K562 (cell line): Measurements from ENCODE around the gene EML2. TPM values are rescaled to one million over a fixed set of nuclear protein-coding genes. Genes with fewer than 3 reads are reported as not detected.

Experiments
- ATAC-seq: fragments of 200-7000 bp; cut with Tn5 transposase; 3 replicates; pipeline ENCODE4 v1.9.1; 2020; ENCODE audit warnings: moderate library complexity
- BruUV-seq: library from RNA; stranded (reverse); fragments of 400-500 nt; replicated peaks from 2 replicates; lab custom pipeline; 2021; lab: Mats Ljungman, UMichigan
- CTCF ChIA-PET: fragments of 300-600 bp; formaldehyde crosslinking; extraction: SDS; loops from one replicate; lab custom pipeline; 2021; ENCODE audit warnings: low intra/inter-chr PET ratio; lab: Yijun Ruan, JAX
- POLR2A ChIA-PET: fragments of 300-600, 350-650 bp; sonication (Branson Sonifier 250); formaldehyde crosslinking; extraction: SDS; loops from one replicate; lab custom pipeline; 2021; ENCODE audit warnings: antibody characterized with exemption, inconsistent platforms; lab: Yijun Ruan, JAX
- DNase-seq, 4 experiments: peaks; one replicate each; pipeline versions ENCODE4 v3.0.0 to v3.0.0-alpha.2; 2011 to 2018; ENCODE audit warnings: low spot score in 3 of 4, mixed read lengths in 3 of 4; ENCODE audit errors: extremely low read depth in 1 of 4
- FAIRE-seq: peaks from 2 replicates; lab custom pipeline; 2011; peaks lifted over from hg19 to GRCh38; lab: Jason Lieb, UNC
- H2AFZ ChIP-seq: 2 replicates; pipeline ENCODE4 v1.6.0; 2011; ENCODE audit warnings: low read depth, low read length, control low read depth, inconsistent platforms
- H3K27ac ChIP-seq: fragments of 200-600 bp; 3 replicates; pipeline ENCODE4 v1.8.0; 2011; ENCODE audit warnings: low read depth, mild to moderate bottlenecking, control low read depth, inconsistent platforms, low read length, moderate library complexity, mixed read lengths; ENCODE audit errors: extremely low read depth
- H3K27me3 ChIP-seq, 2 experiments: fragments of 300-600 bp in 1 of 2; 2 replicates in 1 of 2; 3 replicates in 1 of 2; pipeline versions ENCODE4 v1.6.0 to v1.8.0; 2011; ENCODE audit warnings: inconsistent platforms in 2 of 2, low read length in 2 of 2, mild to moderate bottlenecking in 1 of 2, mixed read lengths in 1 of 2, moderate library complexity in 1 of 2; ENCODE audit not compliant: control insufficient read depth in 2 of 2, insufficient read depth in 2 of 2
- H3K36me3 ChIP-seq: fragments of 300-600 bp; 3 replicates; pipeline ENCODE4 v1.8.0; 2011; ENCODE audit warnings: mild to moderate bottlenecking, low read length, inconsistent platforms; ENCODE audit not compliant: control insufficient read depth, insufficient read depth
- H3K4me1 ChIP-seq, 2 experiments: fragments of 200-600 bp in 1 of 2; replicated peaks in 1 of 2; 2 replicates in 1 of 2; 3 replicates in 1 of 2; pipeline versions ENCODE4 v1.5.1 to v1.8.0; 2011; ENCODE audit warnings: inconsistent platforms in 2 of 2, low read length in 2 of 2, mild to moderate bottlenecking in 1 of 2, mixed read lengths in 1 of 2, moderate library complexity in 1 of 2; ENCODE audit not compliant: control insufficient read depth in 2 of 2, insufficient read depth in 2 of 2
- H3K4me2 ChIP-seq: 2 replicates; pipeline ENCODE4 v1.6.1; 2011; ENCODE audit warnings: low read length, control low read depth, inconsistent platforms, mixed read lengths; ENCODE audit not compliant: insufficient read depth
- H3K4me3 ChIP-seq: fragments of 200-600 bp; sonication (generic), shearing (Covaris generic); 2 replicates; pipeline ENCODE4 v1.5.1; 2016; ENCODE audit warnings: control low read depth, inconsistent platforms
- H3K79me2 ChIP-seq: fragments of 200-600 bp; 3 replicates; pipeline ENCODE4 v1.8.0; 2011; ENCODE audit warnings: low read length, inconsistent platforms; ENCODE audit not compliant: control insufficient read depth, insufficient read depth
- H3K9ac ChIP-seq, 2 experiments: 2 replicates each; pipeline versions ENCODE4 v1.6.0 to v1.6.1; 2011; ENCODE audit warnings: low read depth in 2 of 2, low read length in 2 of 2, control low read depth in 1 of 2, inconsistent platforms in 1 of 2, mild to moderate bottlenecking in 1 of 2, mixed read lengths in 1 of 2; ENCODE audit not compliant: insufficient read depth in 1 of 2
- H3K9me1 ChIP-seq: one replicate; pipeline ENCODE4 v1.6.0; 2011; ENCODE audit warnings: inconsistent platforms, mild to moderate bottlenecking, low read length, moderate library complexity; ENCODE audit not compliant: control insufficient read depth, insufficient read depth
- H3K9me3 ChIP-seq: replicated peaks from 2 replicates; pipeline ENCODE4 v1.5.1; 2011; ENCODE audit warnings: low read depth, low read length, inconsistent platforms; ENCODE audit not compliant: control insufficient read depth, insufficient read depth
- H4K20me1 ChIP-seq: replicated peaks from 2 replicates; pipeline ENCODE4 v1.6.1; 2011; ENCODE audit warnings: low read length, inconsistent platforms, mixed read lengths; ENCODE audit not compliant: control insufficient read depth, insufficient read depth
- CHD1 ChIP-seq: fragments of 200-600 bp; sonication (generic); IDR thresholded peaks from one replicate; pipeline ENCODE4 v1.6.1; 2012; ENCODE audit warnings: mild to moderate bottlenecking, moderate library complexity, low read length, inconsistent platforms
- E2F8 ChIP-seq: fragments of 450-650 bp; IDR thresholded peaks from 2 replicates; pipeline ENCODE4 v1.7.1; 2018; ENCODE audit warnings: mild to moderate bottlenecking, low read depth; ENCODE audit not compliant: partially characterized antibody
- KAT7 ChIP-seq: sonication (generic); formaldehyde crosslinking; IDR thresholded peaks from 2 replicates; pipeline ENCODE4 v1.8.0; 2022; ENCODE audit warnings: missing genetic modification reagents, mild to moderate bottlenecking, borderline replicate concordance
- KDM1A ChIP-seq, 2 experiments: fragments of 450-650 bp; IDR thresholded peaks; 2 replicates each; pipeline ENCODE4 v1.6.1; 2016; ENCODE audit warnings: mild to moderate bottlenecking in 2 of 2
- KHSRP ChIP-seq: fragments of 450-650 bp; IDR thresholded peaks from 2 replicates; pipeline ENCODE4 v1.6.1; 2017
- L3MBTL2 ChIP-seq: fragments of 450-650 bp; IDR thresholded peaks from 2 replicates; pipeline ENCODE4 v1.6.1; 2016; ENCODE audit warnings: mild to moderate bottlenecking, moderate library complexity
- RAD51 ChIP-seq: fragments of 450-650 bp; IDR thresholded peaks from 2 replicates; pipeline ENCODE4 v1.7.1; 2016; ENCODE audit warnings: low read depth, mild to moderate bottlenecking, borderline replicate concordance
- THRA ChIP-seq: fragments of 450-650 bp; IDR thresholded peaks from 2 replicates; pipeline ENCODE4 v1.6.1; 2017; ENCODE audit warnings: mild to moderate bottlenecking, moderate library complexity
- U2AF1 ChIP-seq: fragments of 200-400 bp; formaldehyde crosslinking; optimal IDR thresholded peaks from 2 replicates; pipeline ENCODE3; 2017; ENCODE audit warnings: mild to moderate bottlenecking, low read depth, low read length, moderate library complexity
- YBX1 ChIP-seq: fragments of 450-650 bp; IDR thresholded peaks from 2 replicates; pipeline ENCODE4 v1.7.1; 2016; ENCODE audit warnings: mild to moderate bottlenecking
- WGBS: fragments of 100-300 bp; shearing (Covaris generic); methylation state at CpG from one replicate; pipeline ENCODE4 v1.1.6; 2016; ENCODE audit warnings: low coverage, mixed read lengths; ENCODE audit not compliant: insufficient coverage; ENCODE audit errors: missing lambda C conversion rate; 5-methylcytosine and 5-hydroxymethylcytosine counted together
- in situ Hi-C: fragments of 300-500 bp; cut with MboI; formaldehyde crosslinking; loops from 4 replicates; pipeline ENCODE4 v1.15.0; 2018; ENCODE audit warnings: inconsistent platforms, mixed read lengths
- intact Hi-C: fragments of 100-400 bp; cut with micrococcal nuclease; formaldehyde crosslinking; loops from 2 replicates; pipeline ENCODE4 v1.14.2; 2022
- polyA plus RNA-seq, 8 experiments: library from polyadenylated mRNA; depleted of rRNA in 4 of 8; stranded (reverse) in 5 of 8; unstranded in 3 of 8; fragments of >200 nt; fragmentation: Nextera tagmentation in 2 of 8; fragmentation: Illumina TruSeq in 1 of 8; extraction: Ambion mirVana in 2 of 8; extraction: Trizol in 1 of 8; gene quantifications; 2 replicates each; pipeline versions ENCODE4 v1.2.1 to v1.2.3, GENCODE V29; 2011 to 2014; ENCODE audit warnings: inconsistent platforms in 1 of 8, missing spikeins in 1 of 8
- total RNA-seq, 7 experiments: library from RNA; depleted of rRNA in 6 of 7; stranded (reverse); fragments of >200 nt in 6 of 7; fragmentation: Illumina TruSeq in 2 of 7; extraction: Trizol in 2 of 7; gene quantifications; 2 replicates each; pipeline versions ENCODE4 v1.2.1 to v1.2.3, GENCODE V29; 2011 to 2021; ENCODE audit warnings: low replicate concordance in 1 of 7

The EML2 gene
- total and polyA plus RNA-seq, 9 of the 15 experiments (the other 6 are each of a cell fraction or from before 2014, with no cell fraction given), result 2.6 to 69.6 (median 24.8) TPM

- TF ChIP-seq THRA, result no peak
Observed at GRCh38 chr19:45670670-45671453, 31.7 kb upstream of the EML2 start (continued).

- Histone ChIP-seq H3K27ac (peak overlapping the region; percentile 92), H3K4me2 (peak overlapping the region; percentile 91), H3K4me3 (peak overlapping the region; percentile 58), H3K36me3 (peaks cover 18% of the 10 kb centered on the region), H2AFZ (peak overlapping the region; percentile 99), H3K27me3 (no peaks in the 10 kb centered on the region; a peak in 1 of 5 replicates), H3K9ac (peak overlapping the region; percentile 88 to 97), H3K9me3 (no peaks in the 10 kb centered on the region), H3K79me2 (peaks cover 33% of the 10 kb centered on the region), H4K20me1 (peaks cover 3% of the 10 kb centered on the region; the same call in 1 of the 2 replicates), H3K9me1 (no peaks in the 10 kb centered on the region), H3K4me1 (peaks cover 16 to 40% of the 10 kb centered on the region in 2 experiments; a peak in 4 of 5 replicates)
- 1% methylated on average over 19 of the region's 19 CpGs for WGBS
- BruUV-seq, result TSS peak; percentile 88
- ChIA-PET CTCF (interaction anchor here (0.6 kb wide), 1 partner anchor 14 kb away, joined by 3 read pairs; no protein-coding TSS in a partner anchor), POLR2A (interaction anchor here (0.6 to 2.9 kb wide), 12 partner anchors 12 to 200 kb away, joined by 3 to 26 read pairs (median 3); partner anchors contain the start of gene FOSB)
- intact Hi-C loops (no loop called here), in situ Hi-C loops (no loop called here)
- no peak for DNase-seq
- peak; percentile 1; the same call in 2 of the 3 replicates for ATAC-seq
- no peak for FAIRE-seq
- TF ChIP-seq U2AF1, result no peak
- TF ChIP-seq E2F8, result peak; percentile 40
- no peak for TF ChIP-seq RAD51
- TF ChIP-seq CHD1, result no peak
- TF ChIP-seq L3MBTL2, result no peak
- 0 out of 2 replicates have a peak, but pooled peaks have one; percentile 42 for TF ChIP-seq YBX1
- TF ChIP-seq KAT7 (CRISPR knock-in tag), result 0 out of 2 replicates have a peak, but pooled peaks have one; percentile 36
- TF ChIP-seq KDM1A (IDR thresholded peaks at IDR 0.05), result 0 out of 4 replicates have a peak, but pooled peaks of 1 of the 2 experiments have one; percentile 7
- 0 out of 2 replicates have a peak, but pooled peaks have one; percentile 32 for TF ChIP-seq KHSRP
Observed at GRCh38 chr19:45668342-45668871, 29.2 kb upstream of the EML2 start.
